Heart right ventricle (tissue), 16 donors: ENCODE measurements around the gene TTC34. TPM values are rescaled to one million over a fixed set of nuclear protein-coding genes. Genes with fewer than 3 reads are reported as not detected.

ENCODE experiments used
- ATAC-seq, 8 donors: fragments of 200-7000 bp; cut with Tn5 transposase; one replicate each; pipeline ENCODE4 v1.9.1; 2020; ENCODE audit warnings: mild to moderate bottlenecking in 8 of 8, moderate library complexity in 8 of 8, moderate number of reproducible peaks in 1 of 8
- DNase-seq, 2 donors: peaks; one replicate each; pipeline ENCODE4 v3.0.0-alpha.2; 2020
- H3K27ac ChIP-seq, 10 donors: fragments of 200-600 bp; sonication (generic) in 2 of 10; one replicate each; pipeline versions ENCODE4 v1.5.0 to v1.8.0; 2020 to 2022; ENCODE audit warnings: mild to moderate bottlenecking in 3 of 10
- H3K27me3 ChIP-seq, 7 donors: fragments of 200-600 bp; one replicate each; pipeline ENCODE4 v1.8.0; 2021 to 2022; ENCODE audit warnings: mild to moderate bottlenecking in 2 of 7
- H3K36me3 ChIP-seq, 9 donors: fragments of 200-600 bp; sonication (generic) in 1 of 9; one replicate each; pipeline versions ENCODE4 v1.5.0 to v1.8.0; 2020 to 2022; ENCODE audit warnings: mild to moderate bottlenecking in 2 of 9
- H3K4me1 ChIP-seq, 9 donors: fragments of 200-600 bp; sonication (generic) in 1 of 9; one replicate each; pipeline versions ENCODE4 v1.5.0 to v1.8.0; 2020 to 2022; ENCODE audit warnings: mild to moderate bottlenecking in 4 of 9
- H3K4me3 ChIP-seq, 10 donors: fragments of 200-600 bp; sonication (generic) in 2 of 10; one replicate each; pipeline versions ENCODE4 v1.5.0 to v1.8.0; 2020 to 2022; ENCODE audit warnings: mild to moderate bottlenecking in 7 of 10, moderate library complexity in 2 of 10
- H3K9me3 ChIP-seq, 11 donors: fragments of 200-600 bp in 10 of 11; sonication (generic) in 2 of 11; one replicate each; pipeline versions ENCODE4 v1.5.0 to v1.8.0; 2013 to 2022; ENCODE audit warnings: mild to moderate bottlenecking in 2 of 11, control low read depth in 1 of 11, moderate library complexity in 1 of 11
- CTCF ChIP-seq, 9 donors: fragments of 200-600 bp; sonication (generic) in 2 of 9; IDR thresholded peaks; one replicate each; pipeline versions ENCODE4 v1.5.0 to v1.8.0; 2021 to 2022; ENCODE audit warnings: antibody characterized with exemption in 9 of 9, mild to moderate bottlenecking in 5 of 9, moderate library complexity in 1 of 9
- WGBS, 2 donors: extraction: QIAGEN DNeasy Blood & Tissue Kit; methylation state at CpG; one replicate each; pipeline ENCODE4 v1.1.7; 2013; ENCODE audit warnings: inconsistent platforms in 1 of 2; 5-methylcytosine and 5-hydroxymethylcytosine counted together
- intact Hi-C, 10 donors: fragments of 100-400 bp; cut with DNase I; formaldehyde crosslinking; loops; one replicate each; pipeline versions ENCODE4 v1.11.1 to v1.14.2; 2022
- polyA plus RNA-seq, 2 donors: library from polyadenylated mRNA; stranded (reverse); fragments of 200-250 nt; gene quantifications; one replicate each; pipeline ENCODE4 v1.2.3, GENCODE V29; 2013
- total RNA-seq, 10 donors: library from RNA; stranded (reverse); fragmentation: NEBNext Ultra II Directional in 3 of 10; extraction: Animal tissue kit (Norgen Biotek cat#: 25700) in 3 of 10; gene quantifications; one replicate each; pipeline versions ENCODE4 v1.2.1 to v1.2.4, GENCODE V29; 2021 to 2023
- donor health status: Arrhythmogenic right ventricular cardiomyopathy.
- donor health status: ischemic (EF 13 %, LVEDD 7.1; RV severe dilation, severe dysfunction).
- donor health status: healthy with polysubstance abuse.
- donor health status: DM: no; HTN: yes; CAD: no.
- donor health status: DM: no; HTN: no; CAD: no.
- donor health status: ischemic (EF 25% LVEDD 6.9; RV normal size, moderate dysfunction).
- donor health status: ischemic (EF 25% LVEDD 5.7; RV mildly dilated, moderate dysfunction).
- donor health status: healthy.
- donor health status: DM: yes; HTN: yes; CAD: no.
- donor health status: Ischemic cardiomyopathy.
- donor health status: ischemic (EF 35%, LVEDD 5.7; RV mildly dilated, moderate dysfunction).
- donor health status: nonischemic (EF 11% LVEDD 7.7; RV severe dilation, severe dysfunction).
- donor health status: DM: yes; HTN: yes; CAD: no.
- donor health status: PGD.
- donor health status: ischemic (EF 29% LVEDD 5.4; RV normal size, mild dysfunction).
- donor health status: nonischemic (EF 23%, LVEDD 6.1; RV moderate dilation, normal function).

The TTC34 gene
- total and polyA plus RNA-seq, 12 donors = 0.03 to 0.74 (median 0.42) TPM

- intact Hi-C loops = loop anchor here in 9 of 10 donors (1.0 to 5.0 kb wide), 5 partner anchors 368 to 373 kb away; partner anchors contain the start of gene PEX10 (in 3 of the 9)
- no peak overlapping the region for H3K4me3 ChIP-seq
- no peak overlapping the region for H3K27ac ChIP-seq
- peaks cover 0 to 54% (median 51%) of the 10 kb centered on the region in 7 donors for H3K27me3 ChIP-seq
- H3K36me3 ChIP-seq = no peaks in the 10 kb centered on the region
- peaks cover 0 to 6% (median 0%) of the 10 kb centered on the region in 9 donors for H3K4me1 ChIP-seq
- DNase-seq (no peak), ATAC-seq (peak in 2 of 8 donors; percentile 24 to 36)
- 89% methylated on average over 23 of the region's 23 CpGs for WGBS, 2 donors
- H3K9me3 ChIP-seq = peaks cover 0 to 25% (median 14%) of the 10 kb centered on the region in 11 donors
- no peak for TF ChIP-seq CTCF (IDR thresholded peaks at IDR 0.05)
Measured at GRCh38 chr1:2785631-2786328, 15.7 kb downstream of the TTC34 start.

GRCh38 chr1:2784854-2785630 is 16.5 kb downstream of the TTC34 start:
- Histone ChIP-seq H3K27me3 (peaks cover 0 to 47% (median 45%) of the 10 kb centered on the region in 7 donors), H3K27ac (no peak overlapping the region), H3K4me3 (no peak overlapping the region), H3K9me3 (peaks cover 0 to 32% (median 19%) of the 10 kb centered on the region in 11 donors), H3K36me3 (no peaks in the 10 kb centered on the region), H3K4me1 (peaks cover 0 to 6% (median 0%) of the 10 kb centered on the region in 9 donors)
- ATAC-seq (peak in 1 of 8 donors; percentile 31), DNase-seq (no peak)
- no peak for TF ChIP-seq CTCF (IDR thresholded peaks at IDR 0.05)
- intact Hi-C loops = loop anchor here in 6 of 10 donors (2.0 to 5.0 kb wide), 3 partner anchors 368 to 373 kb away; partner anchors contain the start of gene PEX10 (in 2 of the 6)
- WGBS, 2 donors = 72 to 75% methylated on average over 19 of the region's 19 CpGs

GRCh38 chr1:2783435-2784397 is 17.8 kb downstream of the TTC34 start:
- intact Hi-C loops = loop anchor here in 1 of 10 donors (2.0 kb wide), 1 partner anchor 369 kb away; no protein-coding TSS in a partner anchor
- peaks cover 0 to 35% (median 19%) of the 10 kb centered on the region in 11 donors for H3K9me3 ChIP-seq
- H3K4me1 ChIP-seq = no peaks in the 10 kb centered on the region
- WGBS, 2 donors = 83 to 84% methylated on average over 30 of the region's 30 CpGs
- no peak overlapping the region for H3K27ac ChIP-seq
- H3K36me3 ChIP-seq = no peaks in the 10 kb centered on the region
- ATAC-seq (no peak), DNase-seq (no peak)
- H3K4me3 ChIP-seq = no peak overlapping the region
- H3K27me3 ChIP-seq = peaks cover 0 to 42% (median 33%) of the 10 kb centered on the region in 7 donors
- TF ChIP-seq CTCF (IDR thresholded peaks at IDR 0.05) = no peak
